ENCODE measurements around the gene PRR5L.
"Not testable (repeated sequence)": the region's sequence is repeated elsewhere in the genome, so short reads cannot be mapped to it uniquely, and the experiment has no call there.

The PRR5L gene

DNA sequence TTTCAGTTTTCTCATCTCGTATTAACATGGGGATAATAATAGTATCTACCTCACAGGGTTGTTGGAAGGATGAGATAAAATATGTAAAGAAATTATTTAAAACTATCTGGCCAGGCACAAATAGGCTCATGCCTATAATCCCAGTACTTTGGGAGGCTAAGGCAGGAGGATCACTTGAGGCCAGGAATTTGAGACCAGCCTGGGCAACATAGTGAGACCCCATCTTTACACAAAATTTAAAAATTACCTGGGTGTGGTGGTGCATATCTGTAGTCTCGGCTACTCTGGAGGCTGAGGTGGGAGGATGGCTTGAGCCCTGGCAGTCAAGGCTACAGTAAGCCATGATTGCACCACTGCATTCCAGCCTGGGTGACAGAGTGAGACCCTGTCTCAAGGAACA lies 215.0 kb downstream of the PRR5L start:
- not testable (repeated sequence) for DNase-seq

DNA sequence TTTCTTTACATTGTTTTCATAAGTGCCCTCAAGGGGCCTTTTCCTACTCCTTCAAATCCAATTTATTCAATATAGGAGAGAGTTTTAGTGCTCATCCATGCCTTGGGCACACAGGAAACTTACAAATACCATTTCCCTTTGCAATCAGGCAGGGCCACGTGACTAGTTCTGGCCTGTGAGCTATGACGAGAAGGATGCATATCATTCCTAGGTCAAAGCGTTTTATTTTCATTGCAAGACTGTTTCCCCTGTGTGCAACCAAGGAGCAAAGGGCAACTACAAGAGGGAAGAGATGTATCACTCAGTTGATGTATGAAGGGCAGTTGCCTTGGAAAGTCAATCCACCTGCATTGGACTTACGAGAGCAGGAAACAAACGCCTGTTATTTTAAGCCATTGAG lies 215.9 kb downstream of the PRR5L start:
- no peak for DNase-seq

DNA sequence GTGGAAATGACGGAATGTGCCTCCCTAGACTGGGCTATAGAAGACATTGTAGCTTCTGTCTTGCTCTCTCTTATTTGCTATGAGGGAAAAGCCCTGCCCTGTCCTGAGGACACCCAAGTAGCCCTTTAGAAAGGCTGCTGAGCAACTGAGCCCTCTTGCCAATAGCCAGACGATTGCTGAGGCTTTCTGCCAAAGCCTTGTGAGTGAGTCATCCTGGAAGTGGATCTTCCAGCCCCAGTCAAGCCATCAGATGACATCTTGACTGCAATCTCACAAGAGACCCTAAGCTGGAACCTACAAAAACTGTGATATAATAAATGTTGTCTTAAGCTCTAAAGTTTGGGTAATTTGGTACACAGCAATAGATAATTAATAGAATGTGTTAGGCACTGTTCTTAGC lies 217.9 kb downstream of the PRR5L start:
- DNase-seq = no peak

Data from activated gamma-delta T cell treated with Interleukin-2 at 50 U/mL for 16 hours (primary cell).